ENCODE measurements around the gene CHMP2A. TPM values are rescaled to one million over a fixed set of nuclear protein-coding genes. Genes with fewer than 3 reads are reported as not detected.

CHMP2A gene
- total and polyA plus RNA-seq, 9 donors: 54.2 to 143 (median 98.3) TPM

DNA sequence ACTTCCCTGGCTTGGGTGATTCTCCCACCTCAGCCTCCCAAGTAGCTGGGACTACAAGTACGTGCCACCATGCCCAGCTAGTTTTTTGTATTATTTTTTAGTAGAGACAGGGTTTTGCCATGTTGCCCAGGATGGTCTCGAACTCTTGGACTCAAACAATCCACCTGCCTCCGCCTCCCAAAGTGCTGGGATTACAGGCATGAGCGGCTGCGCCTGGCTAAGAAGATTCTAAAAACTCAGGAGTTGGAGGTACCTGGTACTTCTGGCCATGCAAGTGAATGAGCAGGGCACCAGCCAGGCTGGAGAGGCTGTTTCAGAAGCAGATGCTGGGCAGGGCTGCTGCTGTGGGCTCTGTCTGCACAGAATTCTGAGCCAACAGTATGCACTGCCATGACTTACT, 12.1 kb upstream of the CHMP2A start:
- Histone ChIP-seq H3K4me3 (no peak overlapping the region), H3K36me3 (no peaks in the 10 kb centered on the region), H3K9me3 (no peaks in the 10 kb centered on the region), H3K27me3 (no peaks in the 10 kb centered on the region), H3K4me1 (ENCODE audit: insufficient read depth) (peaks cover 12% of the 10 kb centered on the region), H3K27ac (no peak overlapping the region)
- 93 to 94% (median 94%) methylated on average over 5 of the region's 5 CpGs for WGBS, 3 donors
- peak in 1 of 5 donors; percentile 13 for DNase-seq
- no peak for TF ChIP-seq EP300 (IDR thresholded peaks at IDR 0.05)
- TF ChIP-seq, protein P1, sequence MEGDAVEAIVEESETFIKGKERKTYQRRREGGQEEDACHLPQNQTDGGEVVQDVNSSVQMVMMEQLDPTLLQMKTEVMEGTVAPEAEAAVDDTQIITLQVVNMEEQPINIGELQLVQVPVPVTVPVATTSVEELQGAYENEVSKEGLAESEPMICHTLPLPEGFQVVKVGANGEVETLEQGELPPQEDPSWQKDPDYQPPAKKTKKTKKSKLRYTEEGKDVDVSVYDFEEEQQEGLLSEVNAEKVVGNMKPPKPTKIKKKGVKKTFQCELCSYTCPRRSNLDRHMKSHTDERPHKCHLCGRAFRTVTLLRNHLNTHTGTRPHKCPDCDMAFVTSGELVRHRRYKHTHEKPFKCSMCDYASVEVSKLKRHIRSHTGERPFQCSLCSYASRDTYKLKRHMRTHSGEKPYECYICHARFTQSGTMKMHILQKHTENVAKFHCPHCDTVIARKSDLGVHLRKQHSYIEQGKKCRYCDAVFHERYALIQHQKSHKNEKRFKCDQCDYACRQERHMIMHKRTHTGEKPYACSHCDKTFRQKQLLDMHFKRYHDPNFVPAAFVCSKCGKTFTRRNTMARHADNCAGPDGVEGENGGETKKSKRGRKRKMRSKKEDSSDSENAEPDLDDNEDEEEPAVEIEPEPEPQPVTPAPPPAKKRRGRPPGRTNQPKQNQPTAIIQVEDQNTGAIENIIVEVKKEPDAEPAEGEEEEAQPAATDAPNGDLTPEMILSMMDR (IDR thresholded peaks at IDR 0.05): no peak
- TF ChIP-seq POLR2A (IDR thresholded peaks at IDR 0.05): no peak
- intact Hi-C loops (cut with DNase I): no loop called here

DNA sequence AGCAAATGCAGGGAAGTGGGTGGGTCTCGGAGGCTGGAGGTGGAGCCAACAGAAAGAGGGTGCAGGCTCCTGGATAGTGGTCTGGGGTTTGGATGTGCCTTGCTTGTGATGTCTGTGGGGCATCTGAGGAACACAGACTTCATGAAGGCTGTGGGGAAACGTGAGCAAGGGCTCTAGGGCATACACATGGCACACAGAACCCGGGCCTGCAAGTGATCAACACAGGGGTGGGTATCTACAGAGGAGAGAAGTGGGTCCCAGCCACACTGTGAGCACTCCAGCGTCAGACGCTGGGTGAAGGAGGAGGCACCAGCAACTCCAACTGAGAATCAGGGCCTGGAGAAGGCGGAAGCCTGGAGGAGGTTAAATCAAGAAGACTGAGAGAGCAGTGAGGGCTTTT, 8.9 kb upstream of the CHMP2A start:
- no peak overlapping the region for H3K4me3 ChIP-seq
- 65 to 71% (median 69%) methylated on average over 6 of the region's 6 CpGs for WGBS, 3 donors
- TF ChIP-seq, protein P1 (IDR thresholded peaks at IDR 0.05): no peak
- no peak for TF ChIP-seq EP300 (IDR thresholded peaks at IDR 0.05)
- no peak for TF ChIP-seq POLR2A (IDR thresholded peaks at IDR 0.05)
- no peaks in the 10 kb centered on the region for H3K9me3 ChIP-seq
- H3K36me3 ChIP-seq: no peaks in the 10 kb centered on the region
- intact Hi-C loops (cut with DNase I): no loop called here
- H3K27ac ChIP-seq: no peak overlapping the region
- DNase-seq: peak in 3 of 5 donors; percentile 8 to 40 (median 29)
- H3K4me1 ChIP-seq (ENCODE audit: insufficient read depth): peaks cover 21% of the 10 kb centered on the region
- H3K27me3 ChIP-seq: no peaks in the 10 kb centered on the region

DNA sequence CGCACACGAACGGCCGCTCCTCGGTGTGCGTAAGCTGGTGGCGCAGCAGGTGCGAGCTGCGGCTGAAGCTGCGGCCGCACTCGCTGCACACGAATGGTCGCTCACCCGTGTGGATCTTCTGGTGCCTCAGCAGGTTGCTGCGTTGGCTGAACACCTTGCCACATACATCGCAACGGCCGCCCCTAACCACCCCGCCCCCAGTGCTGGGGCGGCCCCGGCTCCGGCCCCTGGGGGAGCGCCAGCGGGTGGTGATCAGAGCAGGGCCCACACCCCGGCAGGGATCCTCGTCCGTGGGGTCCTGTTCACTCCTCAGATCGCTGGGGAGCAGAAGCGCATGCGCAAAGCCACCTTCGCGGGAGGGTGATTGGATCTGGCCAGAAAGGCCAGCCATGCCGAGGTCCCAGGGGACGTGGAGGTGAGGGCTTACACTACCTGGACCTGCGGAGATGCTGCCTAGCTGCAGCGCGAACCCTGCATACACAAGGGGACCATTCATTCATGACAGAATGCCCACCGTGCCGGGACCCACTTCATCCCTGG, 8.2 kb upstream of the CHMP2A start:
- Histone ChIP-seq H3K27me3 (no peaks in the 10 kb centered on the region), H3K36me3 (no peaks in the 10 kb centered on the region), H3K27ac (peak overlapping the region in 1 of 2 donors; percentile 75), H3K4me3 (peak overlapping the region; percentile 37), H3K9me3 (no peaks in the 10 kb centered on the region), H3K4me1 (ENCODE audit: insufficient read depth) (peaks cover 21% of the 10 kb centered on the region)
- DNase-seq: peak in 4 of 5 donors; percentile 61 to 75 (median 70)
- intact Hi-C loops (cut with DNase I): no loop called here
- no peak for TF ChIP-seq EP300 (IDR thresholded peaks at IDR 0.05)
- no peak for TF ChIP-seq POLR2A (IDR thresholded peaks at IDR 0.05)
- TF ChIP-seq, protein P1 (IDR thresholded peaks at IDR 0.05): no peak
- WGBS, 3 donors: 4 to 5% (median 5%) methylated on average over 22 to 40 of the region's 40 CpGs

DNA sequence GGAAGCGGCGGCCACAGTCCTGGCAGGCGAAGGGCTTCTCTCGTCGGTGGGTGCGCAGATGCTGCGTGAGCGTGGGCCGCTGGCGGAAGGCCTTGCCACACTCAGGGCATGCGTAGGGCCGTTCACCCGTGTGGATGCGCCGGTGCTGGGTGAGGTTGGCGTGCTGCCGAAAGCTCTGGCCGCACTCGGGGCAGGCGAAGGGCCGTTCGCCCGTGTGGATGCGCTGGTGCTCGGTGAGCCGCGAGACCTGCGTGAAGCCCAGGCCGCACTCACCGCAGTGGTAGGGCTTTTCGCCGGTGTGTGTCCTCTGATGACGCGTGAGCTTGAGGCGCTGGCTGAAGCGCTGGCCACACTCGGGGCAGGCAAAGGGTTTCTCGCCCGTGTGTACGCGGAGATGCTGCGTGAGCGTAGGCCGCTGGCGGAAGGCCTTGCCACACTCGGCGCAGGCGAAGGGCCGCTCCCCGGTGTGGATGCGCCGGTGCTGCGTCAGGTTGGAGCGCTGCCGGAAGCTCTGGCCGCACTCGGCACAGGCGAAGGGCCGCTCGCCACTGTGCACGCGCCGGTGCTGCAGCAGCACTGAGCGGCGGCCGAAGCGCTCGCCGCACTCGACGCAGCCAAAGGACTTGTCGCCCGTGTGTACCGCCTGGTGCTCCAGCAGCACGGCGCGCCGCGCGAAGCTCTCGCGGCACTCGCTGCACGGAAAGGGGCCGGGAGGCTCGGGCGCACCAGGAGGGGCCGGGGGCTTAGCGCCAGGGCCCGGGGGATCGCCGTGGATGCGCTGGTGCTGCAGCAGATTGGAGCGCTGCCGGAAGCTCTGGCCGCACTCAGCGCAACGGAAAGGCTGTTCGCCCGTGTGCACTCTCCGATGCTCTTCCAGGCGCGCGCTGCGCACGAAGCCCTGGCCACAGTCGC, 7.5 kb upstream of the CHMP2A start:
- peaks cover 21% of the 10 kb centered on the region for H3K4me1 ChIP-seq (ENCODE audit: insufficient read depth)
- no peaks in the 10 kb centered on the region for H3K9me3 ChIP-seq
- DNase-seq: peak; percentile 58 to 83 (median 75)
- intact Hi-C loops (cut with DNase I): no loop called here
- 2 to 11% (median 3%) methylated on average over 69 to 107 of the region's 107 CpGs for WGBS, 3 donors
- H3K27me3 ChIP-seq: no peaks in the 10 kb centered on the region
- H3K36me3 ChIP-seq: no peaks in the 10 kb centered on the region
- H3K27ac ChIP-seq: peak overlapping the region; percentile 9 to 75
- TF ChIP-seq, protein P1 (IDR thresholded peaks at IDR 0.05): no peak
- TF ChIP-seq POLR2A (IDR thresholded peaks at IDR 0.05) (no peak), EP300 (IDR thresholded peaks at IDR 0.05) (no peak)
- H3K4me3 ChIP-seq: peak overlapping the region; percentile 37
